Keratinocyte (primary cell): ENCODE measurements around the gene C6orf132.

Experiments used
- EZH2 ChIP-seq: IDR thresholded peaks from one replicate; pipeline ENCODE4 v1.6.1; 2012; ENCODE audit warnings: inconsistent platforms, mild to moderate bottlenecking, low read length, moderate library complexity
- TF ChIP-seq, protein P1 (sequence below), 3 experiments: IDR thresholded peaks in 1 of 3; conservative IDR thresholded peaks in 1 of 3; optimal IDR thresholded peaks in 1 of 3; 2 replicates in 2 of 3; 3 replicates in 1 of 3; pipeline versions ENCODE3 to v1.5.1; 2011; ENCODE audit warnings: low read length in 3 of 3, mild to moderate bottlenecking in 3 of 3, moderate library complexity in 2 of 3, control low read depth in 1 of 3, inconsistent platforms in 1 of 3; ENCODE audit not compliant: insufficient read depth in 2 of 3; ENCODE audit errors: extremely low read depth in 1 of 3

DNA sequence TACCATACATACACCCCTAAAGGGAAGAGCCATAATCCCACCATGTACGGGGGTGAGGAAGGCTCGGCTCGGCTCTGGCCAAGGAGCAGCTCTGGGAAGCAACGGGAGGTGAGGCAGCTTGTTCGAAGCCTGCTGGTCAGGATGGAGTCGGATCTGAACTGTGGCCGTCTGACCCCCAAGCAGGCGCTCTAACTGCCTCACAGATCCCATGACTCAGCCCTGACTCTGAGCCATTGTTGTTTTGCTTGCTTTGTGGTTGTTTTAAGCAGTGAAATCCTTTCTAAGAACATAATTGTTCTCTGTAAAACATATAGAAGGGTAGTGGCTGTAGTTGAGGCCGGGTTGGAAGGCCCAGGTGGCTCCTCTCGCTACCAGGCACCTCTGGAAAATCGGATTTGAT is 10.9 kb downstream of the C6orf132 start:
- TF ChIP-seq EZH2, result no peak
- TF ChIP-seq, protein P1, sequence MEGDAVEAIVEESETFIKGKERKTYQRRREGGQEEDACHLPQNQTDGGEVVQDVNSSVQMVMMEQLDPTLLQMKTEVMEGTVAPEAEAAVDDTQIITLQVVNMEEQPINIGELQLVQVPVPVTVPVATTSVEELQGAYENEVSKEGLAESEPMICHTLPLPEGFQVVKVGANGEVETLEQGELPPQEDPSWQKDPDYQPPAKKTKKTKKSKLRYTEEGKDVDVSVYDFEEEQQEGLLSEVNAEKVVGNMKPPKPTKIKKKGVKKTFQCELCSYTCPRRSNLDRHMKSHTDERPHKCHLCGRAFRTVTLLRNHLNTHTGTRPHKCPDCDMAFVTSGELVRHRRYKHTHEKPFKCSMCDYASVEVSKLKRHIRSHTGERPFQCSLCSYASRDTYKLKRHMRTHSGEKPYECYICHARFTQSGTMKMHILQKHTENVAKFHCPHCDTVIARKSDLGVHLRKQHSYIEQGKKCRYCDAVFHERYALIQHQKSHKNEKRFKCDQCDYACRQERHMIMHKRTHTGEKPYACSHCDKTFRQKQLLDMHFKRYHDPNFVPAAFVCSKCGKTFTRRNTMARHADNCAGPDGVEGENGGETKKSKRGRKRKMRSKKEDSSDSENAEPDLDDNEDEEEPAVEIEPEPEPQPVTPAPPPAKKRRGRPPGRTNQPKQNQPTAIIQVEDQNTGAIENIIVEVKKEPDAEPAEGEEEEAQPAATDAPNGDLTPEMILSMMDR (optimal IDR thresholded peaks at IDR 0.05 in 1 of 3, IDR thresholded peaks at IDR 0.05 in 1 of 3, conservative IDR thresholded peaks at IDR 0.05 in 1 of 3; ENCODE audit: extremely low read depth in 1 of 3, insufficient read depth in 2 of 3, low read length in 3 of 3), result no peak
